Nephron (organoid): ENCODE measurements around the gene FOXC2.

Experiments
- H3K27ac Mint-ChIP-seq, 3 experiments: 2 replicates each; pipeline ENCODE4 v1.8.0; 2020; ENCODE audit warnings: mixed read lengths in 3 of 3, mild to moderate bottlenecking in 2 of 3, moderate library complexity in 1 of 3
- H3K27me3 Mint-ChIP-seq: 2 replicates; pipeline ENCODE4 v1.8.0; 2021; ENCODE audit warnings: low read depth, mild to moderate bottlenecking, moderate library complexity, mixed read lengths
- H3K36me3 Mint-ChIP-seq: 2 replicates; pipeline ENCODE4 v1.8.0; 2020; ENCODE audit warnings: low read depth, mixed read lengths
- H3K4me1 Mint-ChIP-seq: 2 replicates; pipeline ENCODE4 v1.8.0; 2020; ENCODE audit warnings: mixed read lengths
- H3K4me3 Mint-ChIP-seq, 3 experiments: 2 replicates each; pipeline ENCODE4 v1.8.0; 2020; ENCODE audit warnings: mild to moderate bottlenecking in 3 of 3, mixed read lengths in 3 of 3, moderate library complexity in 2 of 3
- H3K9me3 Mint-ChIP-seq: 2 replicates; pipeline ENCODE4 v1.8.0; 2020; ENCODE audit warnings: mixed read lengths
- CTCF ChIP-seq, 3 experiments: fragments of 200-600 bp; sonication (generic); IDR thresholded peaks; one replicate each; pipeline ENCODE4 v1.5.0; 2021; ENCODE audit warnings: antibody characterized with exemption in 3 of 3; ENCODE audit not compliant: unreplicated experiment in 3 of 3

FOXC2 gene

GRCh38 chr16:86554917-86555703, 11.5 kb upstream of the FOXC2 start, which contains the start of gene MTHFSD:
Gene MTHFSD, minus strand, starts transcription at chr16:86555235. Its CDS starts 51 bp downstream, at chr16:86555184.
- Mint-ChIP-seq H3K27ac (peak within 1 kb of the TSS in 2 of 3 experiments; percentile 44 to 82), H3K4me3 (peak within 1 kb of the TSS; percentile 83 to 87 (median 85)), H3K9me3 (peaks cover 3% of the 10 kb centered on the region), H3K27me3 (peaks cover 48% of the 10 kb centered on the region), H3K4me1 (peaks cover 7% of the 10 kb centered on the region), H3K36me3 (no peaks in the 10 kb centered on the region)
- TF ChIP-seq CTCF (IDR thresholded peaks at IDR 0.05; ENCODE audit: unreplicated experiment in 3 of 3): no peak

- Mint-ChIP-seq H3K27ac (peak overlapping the region in 1 of 3 experiments; percentile 44), H3K4me1 (peaks cover 7% of the 10 kb centered on the region), H3K27me3 (peaks cover 44% of the 10 kb centered on the region), H3K9me3 (peaks cover 3% of the 10 kb centered on the region), H3K4me3 (peak overlapping the region; percentile 83 to 87 (median 85)), H3K36me3 (no peaks in the 10 kb centered on the region)
- no peak for TF ChIP-seq CTCF (IDR thresholded peaks at IDR 0.05; ENCODE audit: unreplicated experiment in 3 of 3)
Observed at GRCh38 chr16:86555704-86556075, 10.9 kb upstream of the FOXC2 start.

- Mint-ChIP-seq H3K27ac (peak overlapping the region in 1 of 3 experiments; percentile 37), H3K4me1 (peaks cover 7% of the 10 kb centered on the region), H3K36me3 (no peaks in the 10 kb centered on the region), H3K27me3 (peaks cover 46% of the 10 kb centered on the region), H3K9me3 (peaks cover 3% of the 10 kb centered on the region), H3K4me3 (peak overlapping the region; percentile 13 to 83 (median 73))
- no peak for TF ChIP-seq CTCF (IDR thresholded peaks at IDR 0.05; ENCODE audit: unreplicated experiment in 3 of 3)
Observed at GRCh38 chr16:86556576-86556975, 10.1 kb upstream of the FOXC2 start.

GRCh38 chr16:86557587-86557986, 9.0 kb upstream of the FOXC2 start:
- peaks cover 3% of the 10 kb centered on the region for H3K9me3 Mint-ChIP-seq

GRCh38 chr16:86558355-86559193, 8.1 kb upstream of the FOXC2 start:
- no peaks in the 10 kb centered on the region for H3K36me3 Mint-ChIP-seq
- H3K27me3 Mint-ChIP-seq: peaks cover 46% of the 10 kb centered on the region
- TF ChIP-seq CTCF (IDR thresholded peaks at IDR 0.05; ENCODE audit: unreplicated experiment in 3 of 3): no peak
- H3K4me3 Mint-ChIP-seq: no peak overlapping the region
- H3K4me1 Mint-ChIP-seq: peaks cover 7% of the 10 kb centered on the region
- H3K9me3 Mint-ChIP-seq: peaks cover 3% of the 10 kb centered on the region
- H3K27ac Mint-ChIP-seq: no peak overlapping the region

More at GRCh38 chr16:86557587-86557986, 9.0 kb upstream of the FOXC2 start:
- H3K36me3 Mint-ChIP-seq: no peaks in the 10 kb centered on the region
- peaks cover 42% of the 10 kb centered on the region for H3K27me3 Mint-ChIP-seq
- no peak for TF ChIP-seq CTCF (IDR thresholded peaks at IDR 0.05; ENCODE audit: unreplicated experiment in 3 of 3)
- peaks cover 2% of the 10 kb centered on the region for H3K4me1 Mint-ChIP-seq
- peak overlapping the region in 1 of 3 experiments; percentile 8 for H3K4me3 Mint-ChIP-seq
- H3K27ac Mint-ChIP-seq: no peak overlapping the region
